ENCODE results near the gene ZNF687. TPM values are rescaled to one million over a fixed set of nuclear protein-coding genes. Genes with fewer than 3 reads are reported as not detected.

ZNF687 gene
- total and polyA plus RNA-seq, 7 donors: 4.6 to 14.8 (median 11.7) TPM

DNA sequence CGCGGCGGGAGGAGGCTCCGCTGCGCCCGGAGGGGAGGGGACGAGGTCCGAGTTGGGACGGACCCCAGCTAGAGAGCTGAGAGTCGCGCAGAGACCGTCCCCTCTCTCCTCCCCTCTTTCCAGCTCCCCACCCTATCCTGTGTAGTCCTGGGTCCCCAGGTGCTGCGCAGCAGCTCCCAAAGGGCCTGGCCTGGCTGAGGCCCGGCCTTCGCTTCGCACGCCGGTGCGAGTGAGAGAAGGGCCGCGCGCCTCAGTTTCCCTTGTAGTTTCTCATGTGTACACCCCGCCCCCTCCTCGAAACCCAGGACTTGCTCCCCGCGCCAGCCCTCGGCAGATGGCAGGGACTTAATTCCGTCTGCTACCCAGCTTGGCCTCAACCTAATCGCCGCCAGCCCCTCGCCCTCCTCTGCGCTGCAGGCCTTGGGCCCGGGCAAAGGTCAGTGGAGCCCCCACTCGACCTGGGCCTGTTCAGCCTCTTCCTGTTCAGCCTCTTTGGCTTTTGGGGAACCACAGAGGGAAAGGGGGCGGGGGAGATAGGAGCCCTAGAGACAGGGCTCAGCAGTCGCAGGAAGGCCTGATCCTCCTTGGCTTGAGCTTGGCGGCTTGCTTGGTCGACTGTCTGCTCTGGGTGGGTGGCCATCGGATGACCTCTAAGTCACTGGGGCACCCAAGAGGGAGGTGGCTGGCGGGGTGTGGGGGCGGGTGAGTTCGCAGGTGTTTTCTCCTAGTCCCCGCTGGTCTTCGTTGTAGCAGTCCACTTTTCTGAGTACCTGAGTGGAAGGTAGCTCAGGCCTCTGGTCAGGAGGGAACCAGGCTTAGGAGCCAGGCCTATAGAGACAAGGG is 1.0 kb downstream of the ZNF687 start:
- ATAC-seq: peak in 2 of 4 donors; percentile 0
- TF ChIP-seq, protein P1, sequence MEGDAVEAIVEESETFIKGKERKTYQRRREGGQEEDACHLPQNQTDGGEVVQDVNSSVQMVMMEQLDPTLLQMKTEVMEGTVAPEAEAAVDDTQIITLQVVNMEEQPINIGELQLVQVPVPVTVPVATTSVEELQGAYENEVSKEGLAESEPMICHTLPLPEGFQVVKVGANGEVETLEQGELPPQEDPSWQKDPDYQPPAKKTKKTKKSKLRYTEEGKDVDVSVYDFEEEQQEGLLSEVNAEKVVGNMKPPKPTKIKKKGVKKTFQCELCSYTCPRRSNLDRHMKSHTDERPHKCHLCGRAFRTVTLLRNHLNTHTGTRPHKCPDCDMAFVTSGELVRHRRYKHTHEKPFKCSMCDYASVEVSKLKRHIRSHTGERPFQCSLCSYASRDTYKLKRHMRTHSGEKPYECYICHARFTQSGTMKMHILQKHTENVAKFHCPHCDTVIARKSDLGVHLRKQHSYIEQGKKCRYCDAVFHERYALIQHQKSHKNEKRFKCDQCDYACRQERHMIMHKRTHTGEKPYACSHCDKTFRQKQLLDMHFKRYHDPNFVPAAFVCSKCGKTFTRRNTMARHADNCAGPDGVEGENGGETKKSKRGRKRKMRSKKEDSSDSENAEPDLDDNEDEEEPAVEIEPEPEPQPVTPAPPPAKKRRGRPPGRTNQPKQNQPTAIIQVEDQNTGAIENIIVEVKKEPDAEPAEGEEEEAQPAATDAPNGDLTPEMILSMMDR (IDR thresholded peaks at IDR 0.05): no peak
- no peaks in the 10 kb centered on the region for H3K27me3 ChIP-seq (ENCODE audit: insufficient read depth in 3 of 3, low read length in 2 of 3)
- H3K36me3 ChIP-seq (ENCODE audit: insufficient read depth in 1 of 2, low read depth in 1 of 2): peaks cover 0 to 30% of the 10 kb centered on the region in 2 donors
- peak; percentile 35 to 69 for DNase-seq
- peak overlapping the region; percentile 97 for H3K27ac ChIP-seq
- peaks cover 21% of the 10 kb centered on the region for H3K4me1 ChIP-seq
- WGBS, 3 donors: 6 to 13% (median 8%) methylated on average over 28 to 44 of the region's 44 CpGs
- intact Hi-C loops (cut with DNase I): loop anchor here in 1 of 2 donors (5.0 kb wide), 2 partner anchors 44 to 114 kb away; partner anchors contain the start of genes PI4KB and PSMB4
- H3K4me3 ChIP-seq: peak overlapping the region; percentile 85
- H3K9me3 ChIP-seq: no peaks in the 10 kb centered on the region

DNA sequence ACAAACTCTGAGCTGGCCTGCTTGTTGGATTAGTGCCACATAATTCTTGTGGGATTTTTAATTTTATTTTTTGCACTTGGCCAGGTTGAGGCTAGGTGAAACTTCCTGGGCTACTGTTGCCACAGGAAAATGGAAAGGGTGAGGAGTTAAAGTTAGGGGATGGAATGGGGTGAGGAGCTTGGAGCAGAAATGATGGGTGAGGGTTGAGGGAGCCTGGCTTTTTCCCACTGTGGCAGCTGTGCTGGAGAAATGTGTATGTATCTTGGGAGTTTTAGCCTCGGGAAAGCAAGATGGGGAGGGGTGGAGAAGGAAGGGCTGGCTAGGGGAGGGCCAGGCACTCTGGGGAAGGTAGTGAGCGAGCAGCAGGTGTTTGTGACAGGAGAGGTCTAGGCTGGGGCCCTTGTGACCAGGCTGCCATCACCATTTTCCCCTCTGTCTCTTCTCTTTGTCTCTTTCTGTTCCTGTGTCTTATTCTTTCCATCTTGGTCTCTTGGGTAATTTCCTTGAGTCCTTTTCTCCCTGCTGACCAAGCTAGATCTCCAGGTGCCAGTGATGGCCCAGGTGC is 2.0 kb downstream of the ZNF687 start:
- peaks cover 21% of the 10 kb centered on the region for H3K4me1 ChIP-seq
- TF ChIP-seq, protein P1 (IDR thresholded peaks at IDR 0.05): no peak
- H3K4me3 ChIP-seq: peak overlapping the region; percentile 85
- H3K27ac ChIP-seq: peak overlapping the region; percentile 97
- WGBS, 3 donors: 46 to 53% (median 48%) methylated on average over 2 of the region's 2 CpGs
- H3K9me3 ChIP-seq: no peaks in the 10 kb centered on the region
- intact Hi-C loops (cut with DNase I): loop anchor here in 1 of 2 donors (5.0 kb wide), 2 partner anchors 43 to 113 kb away; partner anchors contain the start of genes PI4KB and PSMB4
- ATAC-seq (no peak), DNase-seq (no peak)
- no peaks in the 10 kb centered on the region for H3K27me3 ChIP-seq (ENCODE audit: insufficient read depth in 3 of 3, low read length in 2 of 3)
- H3K36me3 ChIP-seq (ENCODE audit: insufficient read depth in 1 of 2, low read depth in 1 of 2): peaks cover 0 to 40% of the 10 kb centered on the region in 2 donors

DNA sequence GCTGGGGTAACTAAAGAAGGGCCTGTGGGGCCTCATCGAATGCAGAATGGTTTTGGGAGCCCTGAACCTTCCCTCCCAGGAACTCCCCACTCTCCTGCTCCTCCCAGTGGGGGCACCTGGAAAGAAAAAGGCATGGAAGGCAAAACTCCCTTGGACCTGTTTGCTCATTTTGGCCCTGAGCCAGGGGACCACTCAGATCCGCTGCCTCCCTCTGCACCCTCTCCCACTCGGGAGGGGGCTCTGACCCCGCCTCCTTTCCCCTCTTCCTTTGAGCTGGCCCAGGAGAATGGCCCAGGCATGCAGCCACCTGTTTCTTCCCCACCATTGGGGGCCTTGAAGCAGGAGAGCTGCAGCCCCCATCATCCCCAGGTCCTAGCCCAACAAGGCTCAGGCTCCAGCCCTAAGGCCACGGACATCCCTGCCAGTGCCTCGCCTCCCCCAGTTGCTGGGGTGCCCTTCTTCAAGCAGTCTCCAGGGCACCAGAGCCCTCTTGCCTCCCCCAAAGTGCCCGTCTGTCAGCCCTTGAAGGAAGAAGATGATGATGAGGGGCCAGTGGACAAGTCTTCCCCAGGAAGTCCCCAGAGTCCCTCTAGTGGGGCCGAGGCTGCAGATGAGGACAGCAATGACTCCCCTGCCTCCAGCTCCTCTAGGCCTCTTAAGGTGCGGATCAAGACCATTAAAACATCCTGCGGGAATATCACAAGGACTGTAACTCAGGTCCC is 4.7 kb downstream of the ZNF687 start:
- H3K27me3 ChIP-seq (ENCODE audit: insufficient read depth in 3 of 3, low read length in 2 of 3): no peaks in the 10 kb centered on the region
- H3K4me3 ChIP-seq: no peak overlapping the region
- TF ChIP-seq, protein P1 (IDR thresholded peaks at IDR 0.05): no peak
- intact Hi-C loops (cut with DNase I): no loop called here
- H3K4me1 ChIP-seq: peaks cover 16% of the 10 kb centered on the region
- 77 to 86% (median 84%) methylated on average over 10 of the region's 10 CpGs for WGBS, 3 donors
- no peak for ATAC-seq
- H3K9me3 ChIP-seq: no peaks in the 10 kb centered on the region
- DNase-seq: no peak
- H3K36me3 ChIP-seq (ENCODE audit: insufficient read depth in 1 of 2, low read depth in 1 of 2): peaks cover 3 to 66% of the 10 kb centered on the region in 2 donors
- no peak overlapping the region for H3K27ac ChIP-seq

DNA sequence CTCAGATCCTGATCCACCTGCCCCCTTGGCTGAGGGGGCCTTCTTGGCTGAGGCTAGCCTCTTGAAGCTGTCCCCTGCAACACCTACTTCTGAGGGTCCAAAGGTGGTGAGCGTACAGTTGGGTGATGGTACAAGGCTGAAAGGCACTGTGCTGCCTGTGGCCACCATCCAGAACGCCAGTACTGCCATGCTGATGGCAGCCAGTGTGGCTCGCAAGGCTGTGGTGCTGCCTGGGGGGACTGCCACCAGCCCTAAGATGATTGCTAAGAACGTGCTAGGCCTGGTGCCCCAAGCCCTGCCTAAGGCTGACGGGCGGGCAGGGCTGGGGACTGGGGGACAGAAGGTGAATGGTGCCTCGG is 5.2 kb downstream of the ZNF687 start:
- no peak overlapping the region for H3K27ac ChIP-seq
- peaks cover 16% of the 10 kb centered on the region for H3K4me1 ChIP-seq
- DNase-seq (no peak), ATAC-seq (no peak)
- peaks cover 3 to 72% of the 10 kb centered on the region in 2 donors for H3K36me3 ChIP-seq (ENCODE audit: insufficient read depth in 1 of 2, low read depth in 1 of 2)
- WGBS, 3 donors: 82 to 90% (median 83%) methylated on average over 6 to 7 of the region's 7 CpGs
- no peak overlapping the region for H3K4me3 ChIP-seq
- H3K9me3 ChIP-seq: no peaks in the 10 kb centered on the region
- no peaks in the 10 kb centered on the region for H3K27me3 ChIP-seq (ENCODE audit: insufficient read depth in 3 of 3, low read length in 2 of 3)
- TF ChIP-seq, protein P1 (IDR thresholded peaks at IDR 0.05): no peak
- intact Hi-C loops (cut with DNase I): no loop called here
